HG03103 (cell line): ENCODE data around the gene C11orf21.

ENCODE experiments used
- ATAC-seq: cut with Tn5 transposase; IDR thresholded peaks from one replicate; pipeline ENCODE4 v1.9.1; 2021; ENCODE audit warnings: low read depth; ENCODE audit not compliant: unreplicated experiment

The C11orf21 gene

GRCh38 chr11:2273311-2273710, 28.4 kb downstream of the C11orf21 start:
- no peak for ATAC-seq

GRCh38 chr11:2272946-2273280, 28.8 kb downstream of the C11orf21 start:
- ATAC-seq = no peak

- ATAC-seq = no peak
These were observed 29.3 kb downstream of the C11orf21 start for GRCh38 chr11:2272228-2272945.

DNA sequence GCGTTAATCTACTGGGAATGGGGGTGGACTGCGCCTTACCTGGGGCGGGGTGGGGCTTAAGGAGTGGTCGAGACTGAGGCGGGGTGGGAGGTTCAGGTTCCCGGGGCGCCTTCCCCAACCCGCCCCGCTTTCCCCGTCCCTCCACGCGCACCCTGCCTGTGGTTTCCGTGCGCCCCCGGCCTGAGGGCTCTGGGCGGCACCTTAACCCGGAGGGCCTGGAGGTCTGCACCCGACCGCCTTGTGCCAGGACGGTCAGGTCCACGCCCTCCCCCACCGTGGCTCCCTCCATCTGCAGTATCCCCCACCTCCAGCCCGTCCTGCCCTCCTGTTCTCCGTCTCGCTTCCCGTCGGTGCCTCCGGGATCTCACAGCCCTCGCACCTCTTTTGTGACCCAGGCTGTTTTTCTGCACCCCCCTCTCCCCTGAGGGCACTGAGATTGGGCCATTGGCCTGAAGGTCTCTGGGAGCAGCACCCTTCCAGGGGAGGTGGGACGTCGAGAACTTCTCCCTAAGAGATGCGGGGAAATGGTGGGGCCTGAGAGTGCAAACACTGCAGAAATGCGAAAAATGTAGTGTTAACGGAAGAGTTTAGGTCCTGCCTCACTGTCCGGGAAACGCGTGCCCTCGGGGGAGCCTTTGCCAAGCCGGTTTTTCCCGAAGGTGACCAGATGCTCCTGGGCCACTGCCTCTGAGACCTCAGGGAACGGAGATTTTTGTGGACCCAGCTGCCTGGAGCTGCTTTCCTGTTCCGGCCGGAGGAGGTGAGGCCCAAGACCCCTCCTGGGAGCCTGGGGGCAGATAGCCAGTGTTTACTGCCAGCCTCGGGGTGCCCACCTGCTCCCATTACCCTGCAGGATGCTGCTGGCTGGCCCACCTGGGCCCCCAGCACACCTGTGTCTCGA, 30.1 kb downstream of the C11orf21 start:
- no peak for ATAC-seq

- no peak for ATAC-seq
These were observed 30.7 kb downstream of the C11orf21 start for GRCh38 chr11:2271077-2271326.

GRCh38 chr11:2270322-2271076, 31.2 kb downstream of the C11orf21 start, which contains the start of gene ASCL2:
Gene ASCL2 (minus strand): TSS chr11:2270588. CDS start chr11:2270332, 256 bp downstream.
- ATAC-seq = no peak

GRCh38 chr11:2269601-2270321, 32.0 kb downstream of the C11orf21 start:
- ATAC-seq = no peak

DNA sequence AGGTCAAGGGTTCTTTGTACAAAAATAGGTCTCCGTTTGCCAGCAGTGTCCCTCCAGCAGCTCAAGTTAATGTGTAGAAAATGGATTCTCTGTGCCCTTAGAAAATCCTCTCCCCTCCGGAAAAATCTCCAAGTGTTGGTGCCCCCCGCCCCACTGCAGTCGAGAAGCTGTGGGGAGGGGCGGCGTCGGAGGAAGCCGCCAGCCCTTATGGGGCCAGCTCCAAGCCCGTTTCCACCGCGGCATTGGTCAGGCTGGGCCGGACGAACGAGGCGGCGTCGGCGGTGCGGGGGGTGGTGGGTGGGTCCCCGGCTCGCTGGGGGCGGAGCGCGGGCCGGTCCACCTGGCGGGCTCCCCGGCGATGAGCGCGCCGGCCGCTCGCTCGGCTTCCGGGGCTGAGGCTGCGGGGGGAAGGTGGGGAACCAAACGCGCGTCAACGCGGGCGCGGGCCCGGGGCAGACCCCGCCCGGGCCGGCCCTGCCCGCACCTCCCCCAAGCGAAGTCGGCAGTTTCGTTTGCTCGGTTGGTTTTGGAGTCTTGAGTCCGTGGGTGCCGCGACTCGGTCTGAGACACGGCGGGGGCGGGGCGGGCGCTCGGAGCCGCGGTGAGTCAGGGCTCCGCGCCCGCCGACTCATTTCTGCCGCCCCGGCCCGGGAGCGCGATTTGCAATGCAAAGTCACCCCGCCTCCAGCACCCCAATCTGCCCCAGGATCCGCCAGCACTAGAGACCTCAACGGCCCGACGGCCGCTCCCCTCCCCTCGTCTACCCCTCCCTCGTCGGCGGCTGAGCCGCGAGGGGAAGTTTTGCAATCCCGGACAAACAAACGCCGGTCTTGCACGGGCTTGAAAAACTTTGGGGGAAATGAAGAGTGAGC, 32.8 kb downstream of the C11orf21 start:
- no peak for ATAC-seq

GRCh38 chr11:2267851-2268728, 33.6 kb downstream of the C11orf21 start:
- ATAC-seq = no peak

DNA sequence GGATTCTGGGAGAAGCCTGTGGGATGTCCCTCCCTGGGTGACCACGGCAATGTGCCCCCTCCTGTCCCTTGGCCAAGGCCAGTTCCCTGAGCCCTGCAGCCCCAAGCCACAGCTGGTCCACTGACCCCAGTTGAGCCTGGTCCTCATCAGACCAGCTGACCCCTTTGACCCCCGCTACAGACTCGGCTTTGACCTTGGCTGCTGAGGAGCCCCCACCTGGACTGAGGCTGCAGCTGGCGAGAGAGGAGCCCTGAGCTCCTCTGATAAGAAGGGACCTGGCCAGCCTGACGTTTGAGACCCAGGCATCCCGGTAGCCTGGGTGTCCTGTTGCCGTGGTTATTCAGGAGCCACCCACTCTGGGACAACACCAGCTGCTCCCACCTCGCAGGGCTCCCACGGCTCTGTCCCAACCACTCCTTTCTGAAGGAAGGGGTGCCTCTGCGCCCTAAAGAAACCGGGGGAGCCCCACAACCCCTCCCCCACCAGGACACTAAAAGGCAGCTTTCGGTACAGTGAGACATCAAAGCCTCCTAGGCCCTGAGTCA, 34.3 kb downstream of the C11orf21 start:
- no peak for ATAC-seq

DNA sequence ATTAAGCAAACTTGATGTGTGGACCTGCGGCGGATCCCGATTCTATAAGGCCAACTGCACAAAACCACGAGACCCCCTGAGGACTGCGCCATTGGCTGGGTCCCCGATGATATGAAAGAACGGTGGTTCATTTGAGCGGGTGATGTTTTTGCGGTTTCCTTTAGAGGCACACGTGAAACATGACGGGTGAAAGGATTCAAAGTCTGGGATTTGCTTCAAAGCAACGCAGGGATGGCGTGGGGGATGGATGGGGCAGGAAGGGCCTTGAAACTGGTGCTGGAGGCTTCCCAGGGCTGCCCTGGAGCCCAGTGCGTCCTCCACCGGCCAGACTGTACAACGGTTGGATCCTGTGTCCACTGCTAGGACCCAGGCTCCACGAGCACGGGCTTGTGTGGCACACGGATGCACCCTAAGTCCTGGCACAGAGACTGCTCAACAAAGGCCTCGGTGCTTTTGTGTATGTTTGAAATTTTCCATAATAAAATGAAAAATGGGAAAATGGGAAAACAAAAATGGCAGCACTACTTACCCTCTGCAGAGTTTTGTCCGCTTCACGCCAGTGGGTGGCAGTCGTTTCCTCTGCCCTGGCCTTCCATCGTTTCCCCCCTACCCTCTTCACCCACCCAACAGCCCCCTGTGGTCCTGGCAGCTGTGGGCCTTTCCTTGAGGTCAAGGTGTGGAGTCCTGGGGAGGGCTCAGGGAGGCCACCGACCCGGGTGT, 35.0 kb downstream of the C11orf21 start:
- no peak for ATAC-seq

DNA sequence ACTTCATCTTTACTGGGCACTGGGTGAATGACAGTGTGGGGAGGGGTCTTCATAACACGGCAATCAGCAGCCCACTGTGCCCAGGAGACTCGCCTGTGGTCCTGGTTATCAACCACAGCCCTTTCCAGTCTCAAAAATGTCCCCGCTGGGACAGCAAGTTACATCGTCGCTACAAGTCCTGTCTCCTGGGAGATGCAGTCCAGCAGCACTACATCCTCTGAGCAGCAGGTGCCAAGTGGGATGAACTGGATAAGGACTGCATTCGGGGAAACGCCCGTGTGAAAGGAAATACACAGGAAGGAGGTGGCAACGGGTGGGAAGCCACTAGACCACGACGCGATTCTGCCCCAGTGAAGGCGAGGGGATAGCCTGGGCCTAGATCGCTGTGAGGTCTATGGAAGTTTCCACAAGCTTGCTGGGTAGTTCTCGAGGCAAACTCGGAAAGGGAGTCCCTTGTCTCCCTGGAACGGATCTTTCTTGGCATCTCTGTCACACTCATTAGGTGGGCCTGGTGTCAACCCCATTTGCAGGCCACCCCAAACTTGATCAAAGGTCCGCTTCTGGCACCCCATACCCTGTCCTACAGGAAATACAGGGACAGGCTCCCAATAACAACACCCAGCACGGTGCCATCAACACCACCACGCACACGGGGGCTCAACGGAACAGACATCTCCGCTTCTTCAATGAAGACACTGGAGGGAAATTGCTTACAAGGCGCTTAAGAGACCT, 35.7 kb downstream of the C11orf21 start:
- ATAC-seq = no peak

GRCh38 chr11:2265396-2265795, 36.3 kb downstream of the C11orf21 start:
- ATAC-seq = peak; percentile 47

GRCh38 chr11:2264366-2265053, 37.2 kb downstream of the C11orf21 start:
- ATAC-seq = no peak

GRCh38 chr11:2263724-2264360, 37.9 kb downstream of the C11orf21 start:
- ATAC-seq = no peak

DNA sequence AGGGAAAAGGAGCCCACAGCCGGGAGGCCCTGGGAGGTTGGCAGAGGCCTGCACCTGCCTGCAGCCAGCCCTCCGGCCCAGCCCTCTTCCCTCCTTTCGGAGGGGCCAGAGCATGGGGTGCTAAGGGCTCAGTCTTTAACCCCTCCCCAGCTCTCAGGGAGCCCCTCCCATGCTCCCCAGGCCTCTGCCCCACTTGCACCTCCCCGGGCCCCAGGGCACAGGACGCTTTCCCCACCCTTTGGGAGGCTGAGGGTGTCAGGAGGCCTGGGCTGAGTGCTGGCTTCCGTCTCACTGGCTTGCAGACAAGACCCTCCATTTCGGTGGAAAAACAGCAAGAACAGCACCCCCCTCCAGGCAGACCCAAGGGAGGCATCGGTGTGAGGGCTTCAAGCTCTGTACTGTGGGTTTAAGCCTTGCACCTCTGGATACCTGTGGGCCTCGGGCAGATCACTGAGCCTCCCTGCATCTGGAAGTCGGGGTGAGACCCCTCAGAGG, 38.6 kb downstream of the C11orf21 start:
- ATAC-seq = no peak
